Purkinje cell (primary cell): Measurements from ENCODE around the gene TXNRD2. TPM values are rescaled to one million over a fixed set of nuclear protein-coding genes. Genes with fewer than 3 reads are reported as not detected.

ENCODE experiments used
- polyA plus RNA-seq: library from polyadenylated mRNA; unstranded; fragments of >200 nt; fragmentation: Nextera tagmentation; gene quantifications from 2 replicates; pipeline ENCODE4 v1.2.1, GENCODE V29; 2014

The TXNRD2 gene
- 0.83 and 1.7 TPM in 2 replicates for polyA plus RNA-seq

DNA sequence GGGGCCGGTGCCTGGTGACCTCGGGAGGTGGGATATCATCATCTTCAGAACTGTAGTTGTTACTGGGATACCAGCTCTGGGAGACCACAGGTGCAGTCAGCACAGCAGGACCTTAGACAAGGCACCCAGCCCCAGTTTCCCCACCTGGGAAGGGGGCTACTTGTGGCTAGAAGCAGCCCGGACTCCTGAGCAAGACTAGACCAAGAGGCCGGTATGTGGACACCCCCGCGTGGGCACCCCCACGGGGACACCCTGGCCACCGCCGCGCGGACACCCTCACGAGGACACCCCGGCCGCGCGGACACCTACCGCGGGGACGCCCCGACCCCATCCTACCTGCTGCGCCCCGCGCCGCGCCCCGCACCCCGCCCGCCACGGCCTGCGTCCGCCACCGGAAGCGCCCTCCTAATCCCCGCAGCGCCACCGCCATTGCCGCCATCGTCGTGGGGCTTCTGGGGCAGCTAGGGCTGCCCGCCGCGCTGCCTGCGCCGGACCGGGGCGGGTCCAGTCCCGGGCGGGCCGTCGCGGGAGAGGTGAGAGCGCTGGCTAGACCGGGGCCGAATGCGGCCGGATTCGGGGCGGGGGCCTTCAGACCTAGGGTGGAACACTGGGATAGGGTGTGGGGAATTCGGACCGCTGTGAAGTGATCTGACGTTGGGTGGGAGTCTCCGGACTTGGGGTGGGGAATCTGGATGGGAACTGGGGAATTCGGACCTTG is at the start of gene TXNRD2, which contains the start of gene COMT:
Gene TXNRD2 (minus strand): TSS at position 454 of the 718 bp plus-strand sequence. CDS start 15 bp downstream, at position 439.
Gene COMT (plus strand): TSS at position 408 of the 718 bp plus-strand sequence. CDS start 20,755 bp downstream, outside the sequence.

DNA sequence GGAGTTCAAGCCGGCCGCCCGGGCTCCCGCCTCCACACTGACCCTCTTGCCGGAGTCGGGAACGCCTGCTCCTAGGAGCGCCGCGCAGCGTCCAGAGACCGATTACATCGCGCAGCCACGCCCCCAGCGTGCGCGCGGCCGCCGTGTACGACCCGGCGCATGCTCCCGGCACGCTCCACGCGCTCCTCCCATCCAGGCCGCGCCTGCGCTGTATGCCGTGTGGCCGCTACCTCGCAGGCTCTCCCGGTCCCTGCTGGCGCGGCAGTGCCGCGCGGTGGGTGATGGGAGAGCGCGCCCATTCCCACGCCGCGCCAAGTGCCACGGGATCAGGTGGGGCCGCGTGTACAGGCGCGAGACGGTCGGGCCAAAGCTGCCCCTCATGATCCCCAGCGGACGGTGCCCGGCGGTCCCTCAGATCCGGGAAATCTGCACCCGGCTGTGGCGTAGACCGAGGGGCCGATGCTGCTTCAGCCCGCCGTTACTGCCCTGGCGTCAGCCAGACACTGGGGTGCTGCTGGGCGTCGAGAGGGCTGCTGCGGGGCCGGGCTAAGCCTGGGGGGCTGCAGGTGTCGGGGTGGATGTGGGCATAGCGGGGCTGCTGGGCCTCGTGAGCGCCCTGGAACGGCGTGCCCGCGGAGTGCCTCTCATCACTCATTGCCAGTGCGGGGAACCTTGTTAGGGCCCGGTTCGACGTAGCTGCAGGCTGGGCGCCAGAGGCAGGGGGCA is 86.7 kb downstream of the TXNRD2 start, which contains the start of the genes GNB1L and RTL10:
Gene GNB1L (minus strand): TSS at position 97 of the 726 bp plus-strand sequence. CDS start 33,519 bp downstream, outside the sequence.
Gene RTL10 (minus strand): TSS at position 97 of the 726 bp plus-strand sequence. CDS start 2,613 bp downstream, outside the sequence.

Other genes with a start within 250 kb of the TXNRD2 start
- gene SEPTIN5, start 227.3 kb downstream of the TXNRD2 start, polyA plus RNA-seq, result 10.5 and 13.8 TPM in 2 replicates
- gene GP1BB, start 218.3 kb downstream of the TXNRD2 start, polyA plus RNA-seq, result 2.4 and 2.9 TPM in 2 replicates
- not detected in 2 replicates for gene TBX1, start 181.0 kb downstream of the TXNRD2 start, polyA plus RNA-seq
- 1.7 and 2.0 TPM in 2 replicates for gene GNB1L, start 86.9 kb downstream of the TXNRD2 start, polyA plus RNA-seq
- gene RTL10, start 86.9 kb downstream of the TXNRD2 start, polyA plus RNA-seq, result 2.3 and 2.5 TPM in 2 replicates
- 20.3 and 38.5 TPM in 2 replicates for gene COMT, start within 50 bp of the TXNRD2 start, polyA plus RNA-seq
- 0.25 and 0.89 TPM in 2 replicates for gene ARVCF, start 75.0 kb upstream of the TXNRD2 start, polyA plus RNA-seq
- gene TANGO2, start 79.3 kb upstream of the TXNRD2 start, polyA plus RNA-seq, result 5.4 and 9.0 TPM in 2 replicates
- 2.0 and 4.5 TPM in 2 replicates for gene DGCR8, start 138.4 kb upstream of the TXNRD2 start, polyA plus RNA-seq
- 42.3 and 68.2 TPM in 2 replicates for gene RANBP1, start 174.3 kb upstream of the TXNRD2 start, polyA plus RNA-seq
- gene TRMT2A, start 175.4 kb upstream of the TXNRD2 start, polyA plus RNA-seq, result 3.2 and 6.7 TPM in 2 replicates
- gene ZDHHC8, start 190.0 kb upstream of the TXNRD2 start, polyA plus RNA-seq, result 0.66 and 0.77 TPM in 2 replicates
- not detected in 2 replicates for gene CCDC188, start 209.2 kb upstream of the TXNRD2 start, polyA plus RNA-seq